Measurements from ENCODE around the gene GPR35.

GRCh38 chr2:240613781-240614180 lies 11.5 kb upstream of the GPR35 start:
- TF ChIP-seq FOXK2 (IDR thresholded peaks at IDR 0.05) (no peak), ATF7 (IDR thresholded peaks at IDR 0.05; ENCODE audit: low read depth) (no peak), TBL1XR1 (IDR thresholded peaks at IDR 0.05; ENCODE audit: low read depth, low read length) (no peak), TAF1 (IDR thresholded peaks at IDR 0.05; ENCODE audit: borderline replicate concordance, low read depth, low read length) (no peak), RFX5 (IDR thresholded peaks at IDR 0.05; ENCODE audit: low read depth, low read length) (no peak), CHD2 (IDR thresholded peaks at IDR 0.05; ENCODE audit: borderline replicate concordance, low read depth, low read length) (no peak), NFYA (IDR thresholded peaks at IDR 0.05; ENCODE audit: borderline replicate concordance, low read depth, low read length) (no peak), CTCF (IDR thresholded peaks at IDR 0.05 in 2 of 3, conservative IDR thresholded peaks at IDR 0.05 in 1 of 3; ENCODE audit: control insufficient read depth in 2 of 3, extremely low read depth in 1 of 3, insufficient read depth in 1 of 3, low read depth in 3 of 3, low read length in 3 of 3) (no peak), FOS (IDR thresholded peaks at IDR 0.05; ENCODE audit: borderline replicate concordance, extremely low read depth, insufficient read length) (no peak), ZSCAN29 (IDR thresholded peaks at IDR 0.05) (no peak), ATF3 (IDR thresholded peaks at IDR 0.05; ENCODE audit: borderline replicate concordance, extremely low read depth, low read depth, low read length) (no peak), MXI1 (IDR thresholded peaks at IDR 0.05; ENCODE audit: low read depth, low read length) (no peak), RAD21 (IDR thresholded peaks at IDR 0.05; ENCODE audit: insufficient read depth, low read depth, low read length) (no peak)

Data from GM12878 (cell line).